ENCODE results near the gene MED9. TPM values are rescaled to one million over a fixed set of nuclear protein-coding genes. Genes with fewer than 3 reads are reported as not detected.

Gene MED9
- total and polyA plus RNA-seq, 3 experiments from 2014 or later = 13.5 to 17.9 (median 13.8) TPM

DNA sequence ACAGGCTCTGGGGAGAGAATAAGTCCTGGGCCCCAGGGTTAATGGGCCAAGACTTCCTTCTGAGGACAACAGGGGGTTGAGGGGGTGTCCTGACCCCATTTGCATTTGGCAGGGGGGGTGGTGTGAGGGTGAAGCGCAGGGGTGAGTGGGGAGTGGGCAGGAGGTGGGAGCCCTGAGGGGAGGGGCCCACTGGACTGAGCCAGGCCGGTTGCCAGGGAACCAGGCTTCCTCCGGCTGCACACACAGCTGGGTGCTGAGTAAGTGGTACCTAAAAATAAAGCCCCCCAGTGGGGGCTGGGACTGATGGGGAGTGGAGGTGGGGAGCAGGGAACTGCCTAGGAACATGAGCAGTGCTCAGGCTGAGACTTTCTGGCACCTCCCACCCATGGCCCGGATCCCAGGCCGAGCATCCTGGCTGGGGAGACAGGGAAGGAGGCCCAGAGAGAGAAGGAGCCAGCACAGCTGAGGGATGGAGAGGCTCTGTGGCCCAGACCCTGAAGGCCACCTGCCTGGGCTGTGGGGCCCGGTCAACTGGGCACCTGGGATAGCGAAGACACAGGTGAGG lies 26.8 kb downstream of the MED9 start:
- ChIA-PET CTCF (no interaction called here), POLR2A (no interaction called here)
- H3K9me3 ChIP-seq (ENCODE audit: low read length) = no peaks in the 10 kb centered on the region
- H3K4me1 Mint-ChIP-seq = no peaks in the 10 kb centered on the region
- H3K27ac Mint-ChIP-seq = no peak overlapping the region
- no peaks in the 10 kb centered on the region for H3K9me3 Mint-ChIP-seq
- no peaks in the 10 kb centered on the region for H3K36me3 Mint-ChIP-seq
- no peaks in the 10 kb centered on the region for H3K36me3 ChIP-seq (ENCODE audit: insufficient read depth, low read length)
- no peaks in the 10 kb centered on the region for H3K4me1 ChIP-seq (ENCODE audit: insufficient read depth, low read length)
- no peak overlapping the region for H3K4me3 ChIP-seq (ENCODE audit: low read length)
- H3K27me3 Mint-ChIP-seq = peaks cover 2 to 6% of the 10 kb centered on the region in 2 donors
- H3K27ac ChIP-seq (ENCODE audit: low read depth, low read length) = no peak overlapping the region
- no peak for DNase-seq
- no peaks in the 10 kb centered on the region for H3K27me3 ChIP-seq (ENCODE audit: insufficient read depth, low read length, poor library complexity, severe bottlenecking)
- no peak overlapping the region for H3K4me3 Mint-ChIP-seq

DNA sequence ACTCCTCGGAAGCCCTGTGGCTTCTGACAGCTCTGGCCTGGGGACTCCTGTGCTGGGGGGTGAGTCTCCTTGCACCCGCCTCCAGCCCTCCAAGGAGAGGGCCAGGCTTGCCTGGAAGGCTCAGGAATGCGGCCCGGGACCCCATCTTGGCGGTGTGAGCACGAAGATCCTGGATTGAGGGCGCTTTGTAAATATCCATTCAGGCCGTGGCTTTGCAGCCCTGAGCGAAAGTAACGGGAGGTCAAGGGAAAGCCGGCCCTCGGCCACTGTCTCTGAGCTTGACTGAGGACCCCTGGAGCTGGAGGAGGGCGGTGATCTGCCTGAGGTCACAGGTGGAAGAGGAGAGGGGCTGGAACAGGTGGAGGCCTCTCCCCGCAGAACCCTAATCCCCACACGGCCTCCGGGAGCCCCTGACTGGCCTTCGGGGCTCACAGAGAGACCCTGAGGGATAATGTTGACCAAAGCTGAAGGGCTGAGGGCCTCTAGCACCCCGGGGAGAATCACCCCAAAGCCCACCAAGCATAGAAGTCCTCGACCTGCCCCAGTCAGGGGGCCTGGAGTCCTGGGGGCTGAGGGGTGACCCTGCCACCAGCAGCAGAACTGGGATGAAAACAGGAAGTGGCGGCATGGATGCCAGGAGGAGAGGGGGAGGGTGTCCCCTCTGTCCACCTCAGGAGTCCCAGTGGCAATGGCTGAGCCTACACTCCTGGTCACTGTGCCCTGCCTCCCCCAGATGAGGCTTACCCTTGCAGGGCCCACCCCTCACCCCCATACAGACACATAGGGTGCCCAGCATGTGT lies 27.7 kb downstream of the MED9 start:
- Mint-ChIP-seq H3K4me1 (no peaks in the 10 kb centered on the region), H3K27ac (no peak overlapping the region), H3K4me3 (no peak overlapping the region), H3K36me3 (no peaks in the 10 kb centered on the region), H3K9me3 (no peaks in the 10 kb centered on the region), H3K27me3 (peaks cover 2 to 6% of the 10 kb centered on the region in 2 donors)
- H3K4me1 ChIP-seq (ENCODE audit: insufficient read depth, low read length) = no peaks in the 10 kb centered on the region
- no peaks in the 10 kb centered on the region for H3K9me3 ChIP-seq (ENCODE audit: low read length)
- H3K4me3 ChIP-seq (ENCODE audit: low read length) = no peak overlapping the region
- ChIA-PET POLR2A (no interaction called here), CTCF (interaction anchor here (1.3 kb wide), 1 partner anchor 8 kb away, joined by 5 read pairs; the partner anchor contains the start of gene RASD1)
- H3K27me3 ChIP-seq (ENCODE audit: insufficient read depth, low read length, poor library complexity, severe bottlenecking) = no peaks in the 10 kb centered on the region
- no peaks in the 10 kb centered on the region for H3K36me3 ChIP-seq (ENCODE audit: insufficient read depth, low read length)
- no peak for DNase-seq
- no peak overlapping the region for H3K27ac ChIP-seq (ENCODE audit: low read depth, low read length)

DNA sequence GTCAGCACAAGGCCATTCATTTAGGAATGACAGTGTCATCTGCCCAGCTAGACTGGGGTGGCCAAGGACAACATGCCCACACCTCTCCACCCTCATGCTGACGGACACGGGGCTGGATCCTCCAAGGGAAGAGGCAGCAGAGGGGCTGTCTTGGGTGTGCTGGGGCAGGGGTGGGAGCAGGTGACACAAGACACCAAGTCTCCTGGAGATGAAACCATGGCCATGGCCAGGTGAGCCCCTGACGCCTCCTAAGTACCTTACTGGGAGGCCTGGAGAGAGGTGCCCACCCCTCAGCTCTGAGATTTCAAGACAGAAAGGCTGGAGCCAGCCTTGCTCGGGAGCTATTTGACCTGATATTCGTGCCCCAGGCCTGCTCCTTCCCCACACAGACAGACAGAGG lies 28.4 kb downstream of the MED9 start:
- Mint-ChIP-seq H3K9me3 (no peaks in the 10 kb centered on the region), H3K27ac (no peak overlapping the region), H3K36me3 (no peaks in the 10 kb centered on the region), H3K4me3 (no peak overlapping the region), H3K27me3 (peaks cover 2 to 6% of the 10 kb centered on the region in 2 donors), H3K4me1 (peaks cover 0 to under 1% (median 0%) of the 10 kb centered on the region in 3 donors)
- Histone ChIP-seq H3K4me1 (ENCODE audit: insufficient read depth, low read length) (no peaks in the 10 kb centered on the region), H3K36me3 (ENCODE audit: insufficient read depth, low read length) (no peaks in the 10 kb centered on the region), H3K4me3 (ENCODE audit: low read length) (no peak overlapping the region), H3K27ac (ENCODE audit: low read depth, low read length) (no peak overlapping the region), H3K9me3 (ENCODE audit: low read length) (no peaks in the 10 kb centered on the region), H3K27me3 (ENCODE audit: insufficient read depth, low read length, poor library complexity, severe bottlenecking) (no peaks in the 10 kb centered on the region)
- ChIA-PET CTCF (interaction anchor here (1.3 kb wide), 1 partner anchor 9 kb away, joined by 5 read pairs; the partner anchor contains the start of gene RASD1), POLR2A (interaction anchor here (1.1 kb wide), 1 partner anchor 8 kb away, joined by 3 read pairs; no protein-coding TSS in a partner anchor)
- DNase-seq = no peak

DNA sequence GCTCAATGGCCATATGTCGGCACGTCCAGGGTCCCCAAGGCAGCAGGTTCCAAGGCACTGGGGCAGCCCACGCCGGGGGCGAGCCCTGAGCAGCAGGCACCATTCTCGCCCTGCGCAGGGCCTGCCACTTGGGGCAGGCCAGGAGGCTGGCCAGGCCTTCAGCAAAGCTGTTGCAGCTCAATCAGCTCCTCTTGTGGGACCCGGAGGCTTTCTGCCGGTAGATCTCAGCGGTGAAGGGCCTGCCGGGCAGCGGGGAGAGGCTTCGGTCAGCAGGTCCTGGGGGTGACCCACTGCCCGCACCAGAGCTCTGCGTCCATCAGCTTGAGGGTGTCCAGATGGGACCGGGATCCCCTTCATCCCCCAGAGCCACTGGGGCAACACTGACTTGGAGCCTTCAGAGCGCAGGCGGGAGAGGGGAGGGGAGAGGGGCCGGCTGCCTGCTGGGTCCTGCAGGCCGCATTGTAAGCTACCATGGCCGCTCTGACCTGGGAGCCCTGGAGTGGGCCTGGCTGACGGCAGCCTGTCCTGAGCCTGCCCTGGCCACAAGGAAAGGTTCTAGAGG lies 28.9 kb downstream of the MED9 start:
- Histone ChIP-seq H3K27ac (ENCODE audit: low read depth, low read length) (no peak overlapping the region), H3K27me3 (ENCODE audit: insufficient read depth, low read length, poor library complexity, severe bottlenecking) (no peaks in the 10 kb centered on the region), H3K4me3 (ENCODE audit: low read length) (no peak overlapping the region), H3K9me3 (ENCODE audit: low read length) (no peaks in the 10 kb centered on the region), H3K4me1 (ENCODE audit: insufficient read depth, low read length) (no peaks in the 10 kb centered on the region), H3K36me3 (ENCODE audit: insufficient read depth, low read length) (no peaks in the 10 kb centered on the region)
- H3K27me3 Mint-ChIP-seq = peaks cover 2 to 6% of the 10 kb centered on the region in 2 donors
- no peak overlapping the region for H3K27ac Mint-ChIP-seq
- H3K4me1 Mint-ChIP-seq = peaks cover 0 to 1% (median 0%) of the 10 kb centered on the region in 3 donors
- H3K4me3 Mint-ChIP-seq = no peak overlapping the region
- H3K9me3 Mint-ChIP-seq = no peaks in the 10 kb centered on the region
- POLR2A ChIA-PET = interaction anchor here (1.1 kb wide), 1 partner anchor 9 kb away, joined by 3 read pairs; no protein-coding TSS in a partner anchor
- no peaks in the 10 kb centered on the region for H3K36me3 Mint-ChIP-seq
- DNase-seq = no peak
- CTCF ChIA-PET = interaction anchor here (1.3 kb wide), 1 partner anchor 9 kb away, joined by 5 read pairs; the partner anchor contains the start of gene RASD1

DNA sequence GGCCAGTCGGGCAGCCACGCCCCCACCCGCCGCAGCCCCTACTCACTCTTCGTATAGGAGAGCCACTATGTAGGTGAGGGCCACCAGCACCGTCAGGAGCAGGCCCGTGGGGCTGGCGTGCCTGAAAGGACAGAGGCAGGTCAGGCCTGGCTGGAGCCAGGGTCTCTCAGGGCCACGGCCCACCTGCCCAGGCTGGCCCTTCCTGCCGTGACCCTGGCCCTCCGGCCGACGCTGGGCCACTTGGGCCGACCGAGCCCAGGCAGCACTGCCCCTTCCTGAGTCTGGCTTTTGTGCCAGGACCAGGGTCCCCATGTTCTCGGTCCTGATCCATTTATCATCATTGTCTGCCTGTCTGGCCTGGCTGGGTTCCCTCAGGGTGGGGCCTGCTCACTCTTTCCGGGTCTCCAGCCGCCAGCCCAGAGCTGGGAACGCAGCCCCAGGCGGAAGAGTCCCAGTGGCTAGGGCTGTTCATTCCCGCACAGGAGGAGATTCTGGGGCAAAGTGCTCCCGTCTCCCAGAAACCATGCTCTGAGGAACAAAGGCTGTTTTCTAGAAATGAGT lies 29.5 kb downstream of the MED9 start:
- ChIA-PET POLR2A (interaction anchor here (1.1 kb wide), 1 partner anchor 10 kb away, joined by 3 read pairs; no protein-coding TSS in a partner anchor), CTCF (interaction anchor here (1.2 kb wide), 1 partner anchor 10 kb away, joined by 7 read pairs; the partner anchor contains the start of gene RASD1)
- H3K27me3 ChIP-seq (ENCODE audit: insufficient read depth, low read length, poor library complexity, severe bottlenecking) = no peaks in the 10 kb centered on the region
- no peak for DNase-seq
- Mint-ChIP-seq H3K9me3 (no peaks in the 10 kb centered on the region), H3K27ac (no peak overlapping the region), H3K36me3 (no peaks in the 10 kb centered on the region), H3K4me3 (no peak overlapping the region), H3K27me3 (peaks cover 2 to 6% of the 10 kb centered on the region in 2 donors), H3K4me1 (peaks cover 0 to 4% (median 0%) of the 10 kb centered on the region in 3 donors)
- H3K36me3 ChIP-seq (ENCODE audit: insufficient read depth, low read length) = no peaks in the 10 kb centered on the region
- H3K4me3 ChIP-seq (ENCODE audit: low read length) = no peak overlapping the region
- H3K4me1 ChIP-seq (ENCODE audit: insufficient read depth, low read length) = no peaks in the 10 kb centered on the region
- H3K9me3 ChIP-seq (ENCODE audit: low read length) = no peaks in the 10 kb centered on the region
- H3K27ac ChIP-seq (ENCODE audit: low read depth, low read length) = no peak overlapping the region

DNA sequence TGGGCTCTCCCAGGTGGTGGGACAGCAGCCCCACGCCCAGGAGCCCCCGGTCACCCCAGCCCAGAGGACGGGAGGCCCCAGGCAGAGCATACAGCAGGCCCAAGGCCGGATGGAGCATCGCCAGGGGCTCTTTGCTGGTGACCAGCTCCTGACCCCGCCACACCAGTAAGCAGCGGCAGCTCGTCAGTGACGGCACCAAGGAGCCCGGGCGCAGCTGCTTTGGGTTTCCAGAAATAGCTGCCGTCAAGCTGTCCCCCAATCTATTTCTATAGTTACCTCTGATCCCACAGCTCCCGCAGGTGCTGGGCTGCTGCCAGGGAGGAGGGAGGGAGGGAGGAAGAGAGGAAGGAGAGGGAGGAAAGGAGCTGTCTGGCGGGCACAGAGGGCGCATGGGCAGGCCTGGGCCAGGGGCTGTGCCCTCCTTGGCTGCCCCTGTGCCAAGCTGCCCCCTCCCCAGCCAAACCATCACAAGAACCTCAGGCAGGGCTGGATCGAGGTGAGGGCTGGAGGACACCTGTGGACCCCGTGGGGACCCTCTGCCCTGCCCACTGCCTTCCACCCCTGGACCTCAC lies 30.2 kb downstream of the MED9 start:
- Histone ChIP-seq H3K36me3 (ENCODE audit: insufficient read depth, low read length) (no peaks in the 10 kb centered on the region), H3K27me3 (ENCODE audit: insufficient read depth, low read length, poor library complexity, severe bottlenecking) (no peaks in the 10 kb centered on the region), H3K4me1 (ENCODE audit: insufficient read depth, low read length) (no peaks in the 10 kb centered on the region), H3K9me3 (ENCODE audit: low read length) (no peaks in the 10 kb centered on the region), H3K27ac (ENCODE audit: low read depth, low read length) (no peak overlapping the region), H3K4me3 (ENCODE audit: low read length) (no peak overlapping the region)
- Mint-ChIP-seq H3K9me3 (no peaks in the 10 kb centered on the region), H3K36me3 (no peaks in the 10 kb centered on the region), H3K27me3 (peaks cover 2 to 4% of the 10 kb centered on the region in 2 donors), H3K4me3 (no peak overlapping the region), H3K4me1 (peaks cover 0 to 4% (median 0%) of the 10 kb centered on the region in 3 donors), H3K27ac (no peak overlapping the region)
- DNase-seq = no peak
- POLR2A ChIA-PET = no interaction called here
- CTCF ChIA-PET = interaction anchor here (1.2 kb wide), 1 partner anchor 10 kb away, joined by 7 read pairs; the partner anchor contains the start of gene RASD1

DNA sequence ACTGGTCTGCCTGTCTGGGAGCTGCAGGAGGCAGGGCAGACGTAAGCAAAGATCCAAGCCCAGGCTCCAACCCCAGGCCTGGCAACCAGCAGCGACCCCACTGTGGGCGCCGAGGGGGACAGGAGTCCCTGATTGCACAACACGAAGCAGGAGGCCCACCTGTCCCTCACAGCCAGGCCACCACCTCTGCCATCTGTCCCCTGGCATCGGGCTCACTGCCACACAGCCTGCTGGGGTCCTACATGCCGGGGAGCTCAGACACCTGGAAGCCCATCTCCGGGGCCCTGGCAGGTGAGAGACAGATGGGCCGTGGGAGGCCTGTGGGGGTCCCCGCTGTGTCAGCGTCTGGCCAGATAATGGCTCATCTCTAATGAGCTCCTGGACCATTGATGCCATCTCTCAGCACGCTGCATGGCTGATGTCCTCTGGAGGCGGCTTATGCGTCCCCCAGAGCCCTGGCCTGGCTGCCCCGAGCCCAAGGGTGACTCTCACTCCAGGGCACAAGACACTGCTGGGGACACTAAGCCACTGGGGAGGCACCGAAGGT lies 30.7 kb downstream of the MED9 start:
- Histone ChIP-seq H3K27ac (ENCODE audit: low read depth, low read length) (no peak overlapping the region), H3K4me3 (ENCODE audit: low read length) (no peak overlapping the region), H3K4me1 (ENCODE audit: insufficient read depth, low read length) (no peaks in the 10 kb centered on the region), H3K27me3 (ENCODE audit: insufficient read depth, low read length, poor library complexity, severe bottlenecking) (no peaks in the 10 kb centered on the region), H3K36me3 (ENCODE audit: insufficient read depth, low read length) (no peaks in the 10 kb centered on the region), H3K9me3 (ENCODE audit: low read length) (no peaks in the 10 kb centered on the region)
- Mint-ChIP-seq H3K36me3 (no peaks in the 10 kb centered on the region), H3K4me1 (peaks cover 0 to 4% (median 0%) of the 10 kb centered on the region in 3 donors), H3K27ac (peak overlapping the region in 1 of 8 donors; percentile 43), H3K9me3 (no peaks in the 10 kb centered on the region), H3K4me3 (no peak overlapping the region), H3K27me3 (no peaks in the 10 kb centered on the region)
- ChIA-PET CTCF (interaction anchor here (1.2 kb wide), 1 partner anchor 11 kb away, joined by 7 read pairs; the partner anchor contains the start of gene RASD1), POLR2A (no interaction called here)
- DNase-seq = no peak

Measured in CD8-positive, alpha-beta memory T cell (primary cell).